Measurements from ENCODE around the gene PDGFA. TPM values are rescaled to one million over a fixed set of nuclear protein-coding genes. Genes with fewer than 3 reads are reported as not detected.

The PDGFA gene
- total RNA-seq, 1 donor from 2014 or later = 12.9 TPM

- peaks cover 17% of the 10 kb centered on the region for H3K27me3 Mint-ChIP-seq
- DNase-seq = no peak
- H3K36me3 Mint-ChIP-seq (ENCODE audit: low read depth) = no peaks in the 10 kb centered on the region
- H3K9me3 Mint-ChIP-seq = no peaks in the 10 kb centered on the region
- intact Hi-C loops (cut with micrococcal nuclease) = no loop called here
- no peak overlapping the region for H3K27ac Mint-ChIP-seq
- peaks cover 6% of the 10 kb centered on the region for H3K4me1 Mint-ChIP-seq
- H3K4me3 Mint-ChIP-seq = no peak overlapping the region
Observed at GRCh38 chr7:512541-513311, 6.9 kb downstream of the PDGFA start.

DNA sequence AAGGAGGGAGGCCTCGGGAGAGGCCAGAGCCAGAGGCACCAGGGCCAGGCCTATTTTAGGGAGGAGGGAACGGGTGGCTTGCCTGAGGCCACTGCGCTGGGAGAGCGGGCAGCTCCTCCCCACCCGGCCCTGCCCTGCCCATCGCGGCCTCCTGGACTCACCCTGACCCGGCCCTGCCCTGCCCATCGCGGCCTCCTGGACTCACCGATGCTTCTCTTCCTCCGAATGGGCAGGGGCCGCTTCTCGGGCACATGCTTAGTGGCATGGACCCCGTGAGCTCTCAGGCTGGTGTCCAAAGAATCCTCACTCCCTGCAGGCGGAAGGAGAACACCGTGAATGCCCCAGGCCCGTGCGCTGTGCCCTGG is 7.5 kb downstream of the PDGFA start:
- Mint-ChIP-seq H3K9me3 (no peaks in the 10 kb centered on the region), H3K36me3 (ENCODE audit: low read depth) (no peaks in the 10 kb centered on the region), H3K4me1 (peaks cover 4% of the 10 kb centered on the region), H3K27ac (no peak overlapping the region), H3K4me3 (no peak overlapping the region), H3K27me3 (peaks cover 15% of the 10 kb centered on the region)
- DNase-seq = no peak
- intact Hi-C loops (cut with micrococcal nuclease) = no loop called here

GRCh38 chr7:511476-512145 is 8.0 kb downstream of the PDGFA start:
- no peak for DNase-seq
- H3K4me1 Mint-ChIP-seq = peaks cover 4% of the 10 kb centered on the region
- H3K27ac Mint-ChIP-seq = no peak overlapping the region
- intact Hi-C loops (cut with micrococcal nuclease) = no loop called here
- no peak overlapping the region for H3K4me3 Mint-ChIP-seq
- H3K36me3 Mint-ChIP-seq (ENCODE audit: low read depth) = no peaks in the 10 kb centered on the region
- H3K27me3 Mint-ChIP-seq = peaks cover 15% of the 10 kb centered on the region
- H3K9me3 Mint-ChIP-seq = no peaks in the 10 kb centered on the region

GRCh38 chr7:510782-511281 is 8.8 kb downstream of the PDGFA start:
- no peaks in the 10 kb centered on the region for H3K9me3 Mint-ChIP-seq
- H3K4me3 Mint-ChIP-seq = no peak overlapping the region
- H3K4me1 Mint-ChIP-seq = peaks cover 1% of the 10 kb centered on the region
- no peak for DNase-seq
- H3K36me3 Mint-ChIP-seq (ENCODE audit: low read depth) = no peaks in the 10 kb centered on the region
- H3K27me3 Mint-ChIP-seq = peaks cover 10% of the 10 kb centered on the region
- no peak overlapping the region for H3K27ac Mint-ChIP-seq
- intact Hi-C loops (cut with micrococcal nuclease) = no loop called here

DNA sequence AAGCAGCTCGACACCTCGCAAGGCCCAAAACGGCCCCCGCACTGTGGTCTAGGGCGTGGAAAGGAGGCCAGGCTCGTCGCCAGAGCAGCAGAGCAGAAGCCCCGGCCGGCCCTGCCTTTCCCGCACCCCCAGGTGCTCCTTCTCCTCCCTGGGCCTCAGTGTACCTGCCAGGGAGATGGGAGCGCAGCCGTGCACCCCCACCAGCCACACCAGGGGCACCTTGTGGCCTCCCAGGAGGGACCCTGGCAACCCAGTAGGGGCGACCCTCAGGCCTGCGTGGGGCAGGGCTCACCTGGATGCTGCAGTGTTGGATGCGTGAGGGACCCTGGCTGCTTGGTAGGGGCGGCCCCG is 9.5 kb downstream of the PDGFA start:
- H3K27me3 Mint-ChIP-seq = peaks cover 3% of the 10 kb centered on the region
- peaks cover 1% of the 10 kb centered on the region for H3K4me1 Mint-ChIP-seq
- intact Hi-C loops (cut with micrococcal nuclease) = no loop called here
- H3K4me3 Mint-ChIP-seq = no peak overlapping the region
- H3K9me3 Mint-ChIP-seq = no peaks in the 10 kb centered on the region
- H3K36me3 Mint-ChIP-seq (ENCODE audit: low read depth) = no peaks in the 10 kb centered on the region
- no peak overlapping the region for H3K27ac Mint-ChIP-seq
- DNase-seq = no peak

DNA sequence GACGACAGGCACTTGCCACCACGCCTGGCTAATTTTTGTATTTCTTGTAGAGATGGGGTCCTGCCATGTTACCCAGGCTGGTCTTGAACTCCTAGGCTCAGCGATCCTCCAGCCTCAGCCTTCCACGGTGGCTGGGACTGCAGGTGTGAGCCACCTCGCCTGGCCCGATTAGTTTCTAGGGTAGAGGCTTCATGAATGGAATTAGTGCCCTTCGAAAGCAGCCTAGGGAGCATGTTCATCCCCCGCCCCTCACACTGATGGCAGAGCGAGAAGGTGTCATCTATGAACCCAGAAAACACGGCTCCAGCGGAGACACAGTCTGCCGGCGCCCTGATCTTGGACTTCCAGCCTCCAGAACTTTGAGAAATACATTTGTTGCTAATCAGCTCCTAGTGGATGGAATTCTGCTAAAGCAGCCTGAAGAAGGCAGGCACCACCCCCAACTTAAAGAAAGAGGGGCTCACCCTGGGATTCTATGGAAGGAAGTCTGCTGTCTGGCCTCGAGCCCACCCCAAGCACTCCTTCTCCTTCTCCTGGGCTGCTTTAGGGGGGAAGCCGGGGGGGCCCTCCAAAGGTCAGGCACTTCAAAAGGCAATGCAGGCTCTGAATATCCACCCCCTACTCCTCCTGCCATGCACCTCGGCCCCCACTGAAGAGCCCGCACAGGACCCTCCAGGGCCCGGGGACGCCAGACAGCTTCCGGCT is 10.1 kb downstream of the PDGFA start:
- Mint-ChIP-seq H3K4me1 (peaks cover 1% of the 10 kb centered on the region), H3K36me3 (ENCODE audit: low read depth) (no peaks in the 10 kb centered on the region), H3K4me3 (no peak overlapping the region), H3K27me3 (peaks cover 1% of the 10 kb centered on the region), H3K27ac (no peak overlapping the region), H3K9me3 (no peaks in the 10 kb centered on the region)
- no peak for DNase-seq
- intact Hi-C loops (cut with micrococcal nuclease) = no loop called here

DNA sequence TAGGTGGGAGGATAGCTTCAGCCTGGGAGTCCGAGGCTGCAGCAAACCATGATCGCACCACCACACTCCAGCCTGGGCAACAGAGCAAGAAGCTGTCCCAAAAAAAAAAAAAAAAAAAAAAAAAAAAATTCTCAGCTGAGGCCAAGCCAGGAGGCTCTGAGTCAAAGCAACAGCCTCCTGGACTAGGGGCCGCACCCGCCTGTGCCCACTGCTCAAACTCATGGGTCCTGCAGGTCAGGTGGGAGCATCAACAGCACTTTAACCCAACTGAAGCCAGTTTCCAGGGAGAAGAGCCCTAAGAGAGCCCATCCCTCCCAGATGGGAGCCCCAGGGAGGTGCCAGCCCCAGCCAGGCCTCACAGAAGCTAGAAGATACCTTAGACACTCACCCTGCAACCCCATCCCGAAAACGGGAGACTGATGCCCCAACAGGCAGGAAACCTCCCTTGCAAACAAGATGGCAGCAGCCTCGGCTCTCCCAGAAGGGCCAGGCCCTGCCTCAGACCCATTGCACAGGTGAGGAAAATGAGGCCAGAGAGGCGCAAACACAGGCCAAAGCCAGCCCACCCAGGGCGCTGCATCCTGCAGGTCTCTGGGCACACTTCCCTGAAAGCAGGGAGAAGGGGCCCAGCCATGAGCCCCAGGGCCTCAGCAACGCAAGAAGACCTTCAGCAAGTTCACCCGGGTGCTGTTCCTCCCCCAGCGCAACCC is 11.0 kb downstream of the PDGFA start:
- Mint-ChIP-seq H3K9me3 (no peaks in the 10 kb centered on the region), H3K27ac (no peak overlapping the region), H3K36me3 (ENCODE audit: low read depth) (no peaks in the 10 kb centered on the region), H3K4me1 (no peaks in the 10 kb centered on the region), H3K27me3 (no peaks in the 10 kb centered on the region), H3K4me3 (no peak overlapping the region)
- intact Hi-C loops (cut with micrococcal nuclease) = no loop called here
- no peak for DNase-seq

- no peaks in the 10 kb centered on the region for H3K36me3 Mint-ChIP-seq (ENCODE audit: low read depth)
- no peak for DNase-seq
- H3K4me1 Mint-ChIP-seq = no peaks in the 10 kb centered on the region
- H3K9me3 Mint-ChIP-seq = no peaks in the 10 kb centered on the region
- no peak overlapping the region for H3K27ac Mint-ChIP-seq
- H3K27me3 Mint-ChIP-seq = no peaks in the 10 kb centered on the region
- H3K4me3 Mint-ChIP-seq = no peak overlapping the region
- intact Hi-C loops (cut with micrococcal nuclease) = no loop called here
Observed at GRCh38 chr7:507623-508300, 11.9 kb downstream of the PDGFA start.

- no peaks in the 10 kb centered on the region for H3K9me3 Mint-ChIP-seq
- DNase-seq = no peak
- no peak overlapping the region for H3K4me3 Mint-ChIP-seq
- intact Hi-C loops (cut with micrococcal nuclease) = no loop called here
- H3K36me3 Mint-ChIP-seq (ENCODE audit: low read depth) = no peaks in the 10 kb centered on the region
- H3K4me1 Mint-ChIP-seq = no peaks in the 10 kb centered on the region
- no peaks in the 10 kb centered on the region for H3K27me3 Mint-ChIP-seq
- H3K27ac Mint-ChIP-seq = no peak overlapping the region
Observed at GRCh38 chr7:506921-507622, 12.6 kb downstream of the PDGFA start.

DNA sequence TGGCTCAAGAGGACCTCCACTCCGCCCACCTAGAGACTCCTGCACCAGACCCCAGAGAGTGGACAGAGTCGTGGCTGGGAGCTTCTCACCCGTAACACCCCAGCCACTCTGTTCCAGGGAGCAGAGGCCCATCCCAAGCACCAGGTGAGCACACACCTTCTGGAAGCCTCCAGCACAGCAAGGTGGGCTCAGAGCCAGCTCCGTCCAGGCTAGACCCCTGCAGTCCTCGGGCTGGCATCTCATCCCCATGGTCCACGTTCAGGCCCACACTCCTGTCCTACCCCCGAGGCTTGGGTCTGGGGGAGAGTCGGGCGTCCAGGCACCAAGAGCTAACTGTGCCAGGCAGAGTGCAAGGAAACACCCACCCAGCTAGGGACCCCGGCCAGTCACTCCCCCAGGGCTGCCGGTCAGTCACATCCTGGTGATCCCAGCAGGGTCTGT is 13.2 kb downstream of the PDGFA start:
- Mint-ChIP-seq H3K27ac (no peak overlapping the region), H3K4me1 (no peaks in the 10 kb centered on the region), H3K9me3 (no peaks in the 10 kb centered on the region), H3K27me3 (no peaks in the 10 kb centered on the region), H3K4me3 (no peak overlapping the region), H3K36me3 (ENCODE audit: low read depth) (no peaks in the 10 kb centered on the region)
- intact Hi-C loops (cut with micrococcal nuclease) = no loop called here
- DNase-seq = no peak

DNA sequence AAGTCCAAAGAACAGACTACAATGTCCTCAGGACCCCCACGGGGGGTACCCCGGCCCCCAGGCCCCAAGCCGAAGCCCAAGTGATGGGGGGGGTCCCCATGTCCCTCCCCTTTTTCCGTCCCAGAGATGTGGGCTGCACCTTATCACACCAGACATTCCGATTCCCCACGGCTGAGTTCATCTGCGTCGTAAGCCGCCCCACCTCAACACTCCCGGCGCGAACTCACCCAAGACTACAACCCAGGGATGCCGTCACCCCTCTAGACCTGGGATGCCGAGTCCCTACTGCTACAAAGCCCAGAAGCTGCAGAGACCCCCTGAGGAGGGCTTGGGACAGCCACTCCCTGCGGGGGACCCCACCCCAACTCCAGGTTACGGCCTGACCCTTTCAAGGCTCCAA is 14.5 kb downstream of the PDGFA start:
- no peak overlapping the region for H3K27ac Mint-ChIP-seq
- peaks cover 2% of the 10 kb centered on the region for H3K36me3 Mint-ChIP-seq (ENCODE audit: low read depth)
- DNase-seq = no peak
- intact Hi-C loops (cut with micrococcal nuclease) = no loop called here
- H3K9me3 Mint-ChIP-seq = no peaks in the 10 kb centered on the region
- H3K27me3 Mint-ChIP-seq = no peaks in the 10 kb centered on the region
- H3K4me1 Mint-ChIP-seq = no peaks in the 10 kb centered on the region
- no peak overlapping the region for H3K4me3 Mint-ChIP-seq

GRCh38 chr7:504221-505111 is 15.2 kb downstream of the PDGFA start:
- intact Hi-C loops (cut with micrococcal nuclease) = no loop called here

More at GRCh38 chr7:504221-505111, 15.2 kb downstream of the PDGFA start:
- DNase-seq = no peak
- no peaks in the 10 kb centered on the region for H3K4me1 Mint-ChIP-seq
- H3K27ac Mint-ChIP-seq = no peak overlapping the region
- H3K36me3 Mint-ChIP-seq (ENCODE audit: low read depth) = peaks cover 2% of the 10 kb centered on the region
- H3K9me3 Mint-ChIP-seq = no peaks in the 10 kb centered on the region
- no peak overlapping the region for H3K4me3 Mint-ChIP-seq
- no peaks in the 10 kb centered on the region for H3K27me3 Mint-ChIP-seq
